ENCODE data around the gene FAM13A.

- TF ChIP-seq, protein P1, sequence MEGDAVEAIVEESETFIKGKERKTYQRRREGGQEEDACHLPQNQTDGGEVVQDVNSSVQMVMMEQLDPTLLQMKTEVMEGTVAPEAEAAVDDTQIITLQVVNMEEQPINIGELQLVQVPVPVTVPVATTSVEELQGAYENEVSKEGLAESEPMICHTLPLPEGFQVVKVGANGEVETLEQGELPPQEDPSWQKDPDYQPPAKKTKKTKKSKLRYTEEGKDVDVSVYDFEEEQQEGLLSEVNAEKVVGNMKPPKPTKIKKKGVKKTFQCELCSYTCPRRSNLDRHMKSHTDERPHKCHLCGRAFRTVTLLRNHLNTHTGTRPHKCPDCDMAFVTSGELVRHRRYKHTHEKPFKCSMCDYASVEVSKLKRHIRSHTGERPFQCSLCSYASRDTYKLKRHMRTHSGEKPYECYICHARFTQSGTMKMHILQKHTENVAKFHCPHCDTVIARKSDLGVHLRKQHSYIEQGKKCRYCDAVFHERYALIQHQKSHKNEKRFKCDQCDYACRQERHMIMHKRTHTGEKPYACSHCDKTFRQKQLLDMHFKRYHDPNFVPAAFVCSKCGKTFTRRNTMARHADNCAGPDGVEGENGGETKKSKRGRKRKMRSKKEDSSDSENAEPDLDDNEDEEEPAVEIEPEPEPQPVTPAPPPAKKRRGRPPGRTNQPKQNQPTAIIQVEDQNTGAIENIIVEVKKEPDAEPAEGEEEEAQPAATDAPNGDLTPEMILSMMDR (tag by site-specific recombination; IDR thresholded peaks at IDR 0.05), result no peak
- TF ChIP-seq AEBP2 (tag by site-specific recombination; IDR thresholded peaks at IDR 0.05; ENCODE audit: borderline replicate concordance), result no peak
- no peak for TF ChIP-seq ZNF121 (tag by site-specific recombination; IDR thresholded peaks at IDR 0.05)
- TF ChIP-seq ZNF223 (tag by site-specific recombination; IDR thresholded peaks at IDR 0.05), result no peak
- no peak for TF ChIP-seq KLF10 (tag by site-specific recombination; IDR thresholded peaks at IDR 0.05)
- no peak for TF ChIP-seq REST (tag by site-specific recombination; IDR thresholded peaks at IDR 0.05)
- TF ChIP-seq, protein P2, sequence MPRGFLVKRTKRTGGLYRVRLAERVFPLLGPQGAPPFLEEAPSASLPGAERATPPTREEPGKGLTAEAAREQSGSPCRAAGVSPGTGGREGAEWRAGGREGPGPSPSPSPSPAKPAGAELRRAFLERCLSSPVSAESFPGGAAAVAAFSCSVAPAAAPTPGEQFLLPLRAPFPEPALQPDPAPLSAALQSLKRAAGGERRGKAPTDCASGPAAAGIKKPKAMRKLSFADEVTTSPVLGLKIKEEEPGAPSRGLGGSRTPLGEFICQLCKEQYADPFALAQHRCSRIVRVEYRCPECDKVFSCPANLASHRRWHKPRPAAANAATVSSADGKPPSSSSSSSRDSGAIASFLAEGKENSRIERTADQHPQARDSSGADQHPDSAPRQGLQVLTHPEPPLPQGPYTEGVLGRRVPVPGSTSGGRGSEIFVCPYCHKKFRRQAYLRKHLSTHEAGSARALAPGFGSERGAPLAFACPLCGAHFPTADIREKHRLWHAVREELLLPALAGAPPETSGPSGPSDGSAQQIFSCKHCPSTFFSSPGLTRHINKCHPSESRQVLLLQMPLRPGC (tag by site-specific recombination; IDR thresholded peaks at IDR 0.05), result no peak
Observed at GRCh38 chr4:89001647-89002445, 55.1 kb downstream of the FAM13A start.
